Fibroblast of skin of left biceps (primary cell): ENCODE results near the gene CDC42BPB.

Experiments used
- DNase-seq, 2 experiments: peaks; one replicate each; pipeline ENCODE4 v3.0.0-alpha.2; 2013; ENCODE audit warnings: low read depth in 2 of 2

The CDC42BPB gene

GRCh38 chr14:103057372-103058163, at the start of gene CDC42BPB:
CDC42BPB (minus strand) TSS chr14:103057549; CDS start chr14:103057173, 376 bp downstream.
- peak; percentile 84 for DNase-seq

GRCh38 chr14:103105580-103106150, 48.3 kb upstream of the CDC42BPB start:
- no peak for DNase-seq

- DNase-seq, result no peak
Measured at GRCh38 chr14:103104654-103105452, 47.5 kb upstream of the CDC42BPB start.

- DNase-seq, result no peak
Measured at GRCh38 chr14:103104389-103104653, 47.0 kb upstream of the CDC42BPB start.

- no peak for DNase-seq
Measured at GRCh38 chr14:103103461-103104388, 46.4 kb upstream of the CDC42BPB start.

- no peak for DNase-seq
Measured at GRCh38 chr14:103102689-103103260, 45.4 kb upstream of the CDC42BPB start.

GRCh38 chr14:103101963-103102688, 44.8 kb upstream of the CDC42BPB start:
- DNase-seq, result no peak

- no peak for DNase-seq
Measured at GRCh38 chr14:103101257-103101962, 44.1 kb upstream of the CDC42BPB start.

GRCh38 chr14:103100281-103101121, 43.2 kb upstream of the CDC42BPB start:
- DNase-seq, result no peak

- DNase-seq, result no peak
Measured at GRCh38 chr14:103099733-103100280, 42.5 kb upstream of the CDC42BPB start.

- DNase-seq, result no peak
Measured at GRCh38 chr14:103099081-103099732, 41.9 kb upstream of the CDC42BPB start.

- no peak for DNase-seq
Measured at GRCh38 chr14:103097994-103098957, 40.9 kb upstream of the CDC42BPB start.

GRCh38 chr14:103097244-103097993, 40.1 kb upstream of the CDC42BPB start:
- DNase-seq, result no peak

GRCh38 chr14:103096387-103096786, 39.0 kb upstream of the CDC42BPB start:
- no peak for DNase-seq

- no peak for DNase-seq
Measured at GRCh38 chr14:103095210-103095778, 37.9 kb upstream of the CDC42BPB start.
